SU-DHL-6 (cell line): Measurements from ENCODE around the gene CDK11A.
"Not testable (repeated sequence)": the region's sequence is repeated elsewhere in the genome, so short reads cannot be mapped to it uniquely, and the experiment has no call there.

Experiments used
- CTCF ChIP-seq: fragments of 200-600 bp; sonication (generic); IDR thresholded peaks from one replicate; pipeline ENCODE4 v1.5.1; 2017; ENCODE audit warnings: antibody characterized with exemption, mild to moderate bottlenecking, low read length, moderate library complexity; ENCODE audit not compliant: insufficient read depth, poor library complexity, severe bottlenecking
- EZH2phosphoT487 ChIP-seq: fragments of 200-600 bp; sonication (generic), shearing (Covaris generic); conservative IDR thresholded peaks from 2 replicates; pipeline ENCODE4 v1.6.1; 2018; ENCODE audit warnings: mild to moderate bottlenecking, antibody characterized with exemption, low read length, moderate library complexity, mixed read lengths

- not testable (repeated sequence) for TF ChIP-seq CTCF, EZH2phosphoT487
These were observed 31.8 kb downstream of the CDK11A start for GRCh38 chr1:1692324-1692713.
